Epidermal melanocyte (primary cell): Measurements from ENCODE around the gene CTAG1B.
"Not testable (repeated sequence)": the region's sequence is repeated elsewhere in the genome, so short reads cannot be mapped to it uniquely, and the experiment has no call there.

Source experiments
- DNase-seq: peaks from one replicate; pipeline ENCODE4 v3.0.0; 2011; ENCODE audit warnings: low spot score; ENCODE audit not compliant: insufficient read length

Gene CTAG1B

DNA sequence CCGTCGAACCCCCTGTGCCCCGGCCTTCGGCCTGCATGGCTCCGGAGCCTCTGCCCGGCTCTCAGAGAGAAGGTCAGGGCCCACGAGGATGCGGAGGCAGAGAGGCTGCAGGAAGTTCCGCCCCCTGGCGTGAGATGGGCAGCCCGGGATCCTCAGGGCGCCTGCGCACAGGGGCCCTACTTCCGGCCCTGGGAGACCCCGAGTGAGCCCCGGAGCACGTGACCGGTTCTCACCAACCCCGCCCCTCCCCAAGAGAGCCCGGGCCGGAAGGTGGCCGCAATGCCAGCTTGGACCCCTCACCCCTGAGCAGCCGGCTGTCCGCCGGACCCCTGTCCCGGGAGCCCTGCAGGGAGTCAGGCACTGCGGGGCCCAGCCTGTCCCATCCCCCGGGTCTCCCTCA, at the start of gene CTAG1B:
Gene CTAG1B (minus strand): TSS at position 101 of the 400 bp plus-strand sequence. CDS start 64 bp downstream, at position 37.
- not testable (repeated sequence) for DNase-seq

GRCh38 chrX:154661899-154662298, 42.8 kb upstream of the CTAG1B start:
- no peak for DNase-seq

- no peak for DNase-seq
Measured at GRCh38 chrX:154661170-154661569, 42.1 kb upstream of the CTAG1B start.

DNA sequence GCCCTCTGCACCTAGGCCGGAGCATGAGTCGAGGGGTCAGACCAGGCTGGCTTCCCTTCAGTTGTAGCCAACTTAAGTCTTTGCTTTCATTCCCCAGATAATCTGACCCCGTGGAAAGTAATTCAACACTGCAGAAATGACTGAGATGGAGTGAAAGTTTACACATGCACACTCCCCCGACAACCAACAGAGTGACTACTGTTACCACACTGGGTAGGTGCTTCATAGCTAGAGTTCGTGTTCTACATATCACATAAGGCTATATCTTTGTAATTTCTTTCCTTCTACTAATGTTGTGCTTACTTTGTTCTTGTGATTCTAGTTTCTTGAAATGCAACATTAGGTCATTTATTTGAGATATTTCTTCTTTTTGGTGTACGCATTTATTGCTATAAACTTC, 41.5 kb upstream of the CTAG1B start:
- DNase-seq = no peak

GRCh38 chrX:154658957-154659356, 39.9 kb upstream of the CTAG1B start:
- no peak for DNase-seq

GRCh38 chrX:154658187-154658586, 39.1 kb upstream of the CTAG1B start:
- DNase-seq = no peak

GRCh38 chrX:154657226-154657805, 38.2 kb upstream of the CTAG1B start:
- DNase-seq = no peak

DNA sequence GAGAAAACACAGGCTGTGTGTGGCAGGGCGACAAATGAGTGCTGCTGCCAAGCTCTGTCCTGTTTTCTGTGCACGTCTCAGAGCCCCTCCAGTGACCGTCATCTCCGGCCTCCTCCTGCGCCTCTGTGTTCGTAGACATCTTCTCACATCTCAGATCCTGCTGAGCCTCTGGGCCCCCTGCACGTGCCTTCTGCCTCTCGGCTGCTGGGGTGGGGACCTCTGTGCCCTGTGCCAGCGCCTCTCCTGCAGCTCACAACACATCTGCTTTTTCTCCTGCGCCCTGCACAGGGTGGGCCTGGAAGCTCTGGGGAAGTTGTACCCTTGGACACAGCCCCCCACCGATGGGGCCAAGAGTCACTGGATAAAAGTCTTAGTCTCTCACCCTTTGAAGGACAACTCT, 36.7 kb upstream of the CTAG1B start:
- DNase-seq = no peak

GRCh38 chrX:154655346-154655745, 36.3 kb upstream of the CTAG1B start:
- no peak for DNase-seq

DNA sequence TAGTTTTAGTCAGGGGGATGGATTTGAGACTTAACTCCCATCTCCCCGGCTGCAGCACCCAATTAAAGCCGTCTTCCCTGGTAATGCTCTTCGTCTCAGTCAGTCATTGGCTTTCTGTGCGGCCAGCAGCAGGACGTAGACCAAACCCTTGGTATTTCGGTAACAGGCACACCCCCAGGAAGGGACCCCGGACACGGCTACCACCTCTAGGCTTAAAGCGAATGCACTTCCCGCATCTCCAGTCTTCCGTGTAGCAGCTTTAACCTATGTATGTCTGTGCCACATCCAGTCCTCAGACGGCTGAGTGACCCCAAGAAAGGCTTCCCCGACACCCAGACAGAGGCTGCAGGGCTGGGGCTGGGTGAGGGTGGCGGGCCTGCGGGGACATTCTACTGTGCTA, 35.8 kb upstream of the CTAG1B start:
- no peak for DNase-seq

DNA sequence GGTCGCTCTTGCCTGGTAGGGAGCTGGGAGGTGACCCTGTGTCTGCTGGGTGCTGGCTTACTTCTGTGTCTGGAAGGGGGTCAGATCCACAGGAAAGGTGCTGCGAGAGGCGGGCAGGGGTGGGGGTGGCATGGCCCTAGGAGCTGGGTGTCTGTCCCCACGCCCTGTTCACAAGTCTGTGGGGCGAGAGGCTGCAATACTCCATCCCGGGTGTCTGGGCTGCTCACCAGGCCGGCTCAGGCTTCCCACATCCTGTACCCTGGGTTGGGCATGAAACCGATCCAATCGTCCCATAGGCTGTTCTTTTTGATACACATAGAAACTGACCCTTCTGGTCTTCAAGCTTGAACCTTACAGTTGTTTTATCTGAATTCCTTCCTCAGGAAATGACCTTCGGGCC, 35.3 kb upstream of the CTAG1B start:
- no peak for DNase-seq

- not testable (repeated sequence) for DNase-seq
Measured at GRCh38 chrX:154653413-154653812, 34.3 kb upstream of the CTAG1B start, which contains the start of gene CTAG2. CTAG2 (minus strand) TSS chrX:154653579; CDS start chrX:154653515, 64 bp downstream.

DNA sequence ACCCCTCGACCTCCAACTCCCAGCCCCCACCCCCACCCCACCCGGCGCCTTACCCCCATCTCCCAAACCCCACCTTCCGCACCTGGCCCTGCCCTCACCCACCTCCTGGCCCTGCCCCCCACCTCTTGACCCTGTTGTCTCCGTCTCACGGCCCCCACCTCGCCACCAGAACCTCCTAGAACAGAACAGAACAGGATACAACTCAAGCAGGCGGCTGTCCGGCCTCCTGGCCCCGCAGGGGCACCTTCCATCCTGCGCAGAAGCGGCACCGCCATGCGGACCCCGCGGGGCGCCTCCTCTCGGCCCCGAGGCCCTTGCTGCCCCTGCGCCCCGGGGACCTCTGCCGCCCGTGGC, 33.9 kb upstream of the CTAG1B start:
- DNase-seq = no peak

DNA sequence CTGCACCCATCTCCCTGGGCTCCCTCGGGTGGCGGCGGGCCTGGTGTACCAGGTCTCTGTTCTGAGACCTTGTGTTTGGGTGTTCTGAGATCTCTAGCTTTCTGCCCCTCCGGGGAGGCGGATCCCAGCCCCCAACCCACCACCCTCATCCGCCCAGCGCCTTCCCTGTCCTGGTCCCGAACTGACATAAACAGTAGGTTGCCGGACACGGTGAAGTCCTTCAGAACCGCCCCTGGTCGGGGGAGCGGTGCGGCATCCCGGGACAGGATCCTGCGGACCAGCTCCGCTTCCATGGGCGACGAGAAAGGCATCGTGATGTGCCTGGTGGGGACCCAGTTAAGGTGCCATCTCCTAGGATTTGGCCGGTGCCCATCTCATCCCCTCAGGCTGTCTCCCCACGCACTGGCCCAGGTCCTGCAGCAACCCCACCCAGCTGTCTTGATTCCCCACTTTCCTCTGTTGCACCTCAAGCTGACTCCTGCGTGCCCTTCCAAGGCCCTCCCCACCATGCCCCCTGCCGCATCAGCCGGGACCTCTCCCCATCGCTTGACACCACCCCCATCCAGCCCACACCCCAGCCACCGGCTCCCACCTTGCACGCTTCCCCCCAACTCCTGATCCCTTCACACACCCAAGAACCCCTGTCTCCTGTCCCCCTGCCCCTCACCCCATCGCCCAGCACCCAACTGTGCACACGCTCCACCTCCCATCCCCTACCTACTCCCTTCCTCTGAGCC, 33.4 kb upstream of the CTAG1B start:
- no peak for DNase-seq

GRCh38 chrX:154650221-154650510, 31.1 kb upstream of the CTAG1B start:
- DNase-seq = no peak

GRCh38 chrX:154649503-154650220, 30.6 kb upstream of the CTAG1B start:
- no peak for DNase-seq

GRCh38 chrX:154648931-154649330, 29.8 kb upstream of the CTAG1B start:
- no peak for DNase-seq

DNA sequence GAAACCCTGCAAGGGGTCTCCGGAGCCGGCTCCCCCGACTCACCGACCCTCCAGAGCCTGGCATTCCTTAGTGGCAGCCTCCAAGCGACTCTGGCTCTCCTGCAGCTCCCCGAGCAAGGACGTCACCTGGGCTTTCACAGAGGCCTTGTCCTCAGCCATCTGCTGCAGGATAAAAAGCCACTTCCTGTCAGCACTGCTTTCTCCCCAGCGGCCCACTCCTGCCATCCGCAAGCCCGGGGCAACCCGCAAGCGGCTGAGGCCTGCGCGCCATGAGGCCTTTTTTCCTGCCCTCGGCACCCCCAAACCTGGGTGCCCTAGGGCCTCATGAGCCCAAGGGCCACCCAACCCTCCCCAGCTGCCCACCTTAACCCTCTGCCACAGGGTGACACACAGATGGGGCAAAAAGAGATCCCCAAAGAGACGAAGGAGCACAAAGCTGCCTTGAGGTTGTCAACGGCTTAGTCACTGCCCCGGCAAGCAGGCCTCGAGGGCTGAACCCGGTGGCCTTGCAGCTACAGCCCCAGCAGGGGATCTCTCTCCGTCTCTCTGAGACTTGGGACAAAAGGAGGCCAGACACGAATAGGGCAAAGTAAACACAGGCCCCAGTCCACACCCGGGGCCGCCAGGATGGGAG, 26.8 kb upstream of the CTAG1B start:
- DNase-seq = not testable (repeated sequence)

DNA sequence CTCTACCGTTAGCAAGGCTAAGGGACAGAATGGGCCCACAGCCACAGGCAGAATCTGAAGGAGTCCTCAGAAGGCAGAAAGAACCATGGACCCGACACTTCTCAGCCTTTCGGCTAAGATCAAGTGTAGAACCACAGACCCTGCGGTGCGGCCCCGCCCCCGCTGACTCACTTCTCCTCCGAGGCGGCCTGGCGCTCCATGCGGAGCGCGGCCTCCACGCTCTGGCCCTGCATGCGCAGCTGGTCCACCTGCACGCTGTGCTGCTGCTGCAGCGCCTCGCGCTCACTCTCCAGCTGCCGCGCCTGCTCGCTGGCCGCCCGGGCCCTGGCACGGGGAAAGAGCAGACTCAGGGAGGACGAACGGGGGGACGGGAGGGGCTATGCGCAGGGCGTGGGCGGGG, 24.6 kb upstream of the CTAG1B start:
- DNase-seq = not testable (repeated sequence)

GRCh38 chrX:154641740-154642139, 22.7 kb upstream of the CTAG1B start:
- not testable (repeated sequence) for DNase-seq

- not testable (repeated sequence) for DNase-seq
Measured at GRCh38 chrX:154633661-154634060, 14.6 kb upstream of the CTAG1B start.

DNA sequence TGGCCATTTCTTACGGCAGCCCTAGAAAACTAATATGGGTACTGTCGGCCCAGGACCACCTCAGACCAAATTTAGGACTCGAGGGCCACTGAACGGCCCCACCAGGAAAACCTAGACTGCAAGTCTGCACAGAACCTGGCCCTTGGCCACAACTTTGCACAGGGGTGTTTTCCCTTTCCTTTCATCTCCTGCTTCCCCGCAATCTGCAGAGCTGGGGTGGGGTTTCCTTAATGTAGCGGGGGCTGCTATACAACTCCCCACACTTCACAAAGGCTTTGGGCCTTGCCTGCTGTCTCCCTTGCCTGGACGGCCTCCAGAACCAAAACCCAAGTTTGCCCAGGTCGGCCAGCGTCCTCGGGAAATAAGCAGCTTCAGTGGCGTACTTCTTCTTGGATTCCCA, 11.9 kb upstream of the CTAG1B start:
- not testable (repeated sequence) for DNase-seq
